Measurements from ENCODE around the gene SH3GL3.

GRCh38 chr15:83471307-83471866 is 24.2 kb downstream of the SH3GL3 start:
- TF ChIP-seq CTCF (IDR thresholded peaks at IDR 0.05) (no peak), POLR2AphosphoS5 (IDR thresholded peaks at IDR 0.05) (no peak), POLR2A (IDR thresholded peaks at IDR 0.05) (no peak), EP300 (IDR thresholded peaks at IDR 0.05) (no peak)
